ENCODE measurements around the gene TRNT1. TPM values are rescaled to one million over a fixed set of nuclear protein-coding genes. Genes with fewer than 3 reads are reported as not detected.

TRNT1 gene
- 35.0 and 38.3 TPM in 2 replicates for total RNA-seq

- intact Hi-C loops (cut with micrococcal nuclease): loop anchor here (1.0 to 2.0 kb wide), 7 partner anchors 22 to 1996 kb away; partner anchors contain the start of genes ARL8B, CRBN, ITPR1 and SETMAR
Observed at GRCh38 chr3:3126477-3127431, at the start of gene TRNT1. TSS of gene TRNT1 (plus strand) at chr3:3126940. CDS start at chr3:3129041, 2,101 bp downstream.

GRCh38 chr3:3080309-3080708 is 46.4 kb upstream of the TRNT1 start:
- intact Hi-C loops (cut with micrococcal nuclease): no loop called here

GRCh38 chr3:3081381-3082233 is 45.1 kb upstream of the TRNT1 start:
- intact Hi-C loops (cut with micrococcal nuclease): no loop called here

- intact Hi-C loops (cut with micrococcal nuclease): no loop called here
Observed at GRCh38 chr3:3082234-3082924, 44.4 kb upstream of the TRNT1 start.

- intact Hi-C loops (cut with micrococcal nuclease): no loop called here
Observed at GRCh38 chr3:3084890-3085289, 41.9 kb upstream of the TRNT1 start.

- intact Hi-C loops (cut with micrococcal nuclease): no loop called here
Observed at GRCh38 chr3:3085782-3086181, 41.0 kb upstream of the TRNT1 start.

- intact Hi-C loops (cut with micrococcal nuclease): no loop called here
Observed at GRCh38 chr3:3086239-3086638, 40.5 kb upstream of the TRNT1 start.

GRCh38 chr3:3087279-3087678 is 39.5 kb upstream of the TRNT1 start:
- intact Hi-C loops (cut with micrococcal nuclease): no loop called here

- intact Hi-C loops (cut with micrococcal nuclease): no loop called here
Observed at GRCh38 chr3:3087716-3088465, 38.8 kb upstream of the TRNT1 start.

- intact Hi-C loops (cut with micrococcal nuclease): no loop called here
Observed at GRCh38 chr3:3089017-3089416, 37.7 kb upstream of the TRNT1 start.

- intact Hi-C loops (cut with micrococcal nuclease): no loop called here
Observed at GRCh38 chr3:3097958-3098357, 28.8 kb upstream of the TRNT1 start.

GRCh38 chr3:3101660-3102458 is 24.9 kb upstream of the TRNT1 start:
- intact Hi-C loops (cut with micrococcal nuclease): no loop called here

GRCh38 chr3:3102751-3103150 is 24.0 kb upstream of the TRNT1 start:
- intact Hi-C loops (cut with micrococcal nuclease): no loop called here

- intact Hi-C loops (cut with micrococcal nuclease): no loop called here
Observed at GRCh38 chr3:3105246-3105645, 21.5 kb upstream of the TRNT1 start.

- intact Hi-C loops (cut with micrococcal nuclease): no loop called here
Observed at GRCh38 chr3:3105815-3106214, 20.9 kb upstream of the TRNT1 start.

GRCh38 chr3:3107181-3107580 is 19.6 kb upstream of the TRNT1 start:
- intact Hi-C loops (cut with micrococcal nuclease): no loop called here

GRCh38 chr3:3107858-3108257 is 18.9 kb upstream of the TRNT1 start:
- intact Hi-C loops (cut with micrococcal nuclease): no loop called here

- intact Hi-C loops (cut with micrococcal nuclease): no loop called here
Observed at GRCh38 chr3:3109407-3110298, 17.1 kb upstream of the TRNT1 start.

- intact Hi-C loops (cut with micrococcal nuclease): no loop called here
Observed at GRCh38 chr3:3110299-3110630, 16.5 kb upstream of the TRNT1 start, which contains the start of gene IL5RA. TSS of gene IL5RA (minus strand) at chr3:3110374. CDS start at chr3:3104984, 5,390 bp downstream.
